Astrocyte (in vitro differentiated cells and primary cell): ENCODE results near the gene TAGLN.

Source experiments
- CTCF ChIP-seq: IDR thresholded peaks from 2 replicates; pipeline ENCODE4 v1.5.1; 2011; ENCODE audit warnings: low read depth, mild to moderate bottlenecking, inconsistent platforms, low read length, moderate library complexity; ENCODE audit not compliant: insufficient read depth
- EZH2 ChIP-seq: IDR thresholded peaks from 2 replicates; pipeline ENCODE4 v1.6.1; 2012; ENCODE audit warnings: mild to moderate bottlenecking, low read length, inconsistent platforms; ENCODE audit not compliant: insufficient read depth

GRCh38 chr11:117187007-117187406, 12.2 kb upstream of the TAGLN start:
- TF ChIP-seq CTCF (no peak), EZH2 (no peak)
